AG04450 (cell line): ENCODE measurements around the gene UCP2. TPM values are rescaled to one million over a fixed set of nuclear protein-coding genes. Genes with fewer than 3 reads are reported as not detected.
"Not testable (repeated sequence)": the region's sequence is repeated elsewhere in the genome, so short reads cannot be mapped to it uniquely, and the experiment has no call there.

Experiments used
- CTCF ChIA-PET: fragments of 300-600, 350-600 bp; formaldehyde crosslinking; extraction: SDS; loops from one replicate; lab custom pipeline; 2022; ENCODE audit warnings: antibody characterized with exemption, inconsistent platforms; lab: Charles Lee
- POLR2A ChIA-PET: fragments of 350-600 bp; formaldehyde crosslinking; extraction: SDS; loops from one replicate; lab custom pipeline; 2021; ENCODE audit warnings: antibody characterized with exemption, inconsistent platforms; lab: Yijun Ruan, JAX
- DNase-seq: peaks from one replicate; pipeline ENCODE4 v3.0.0-alpha.2; 2011; ENCODE audit warnings: low read depth, low spot score
- H3K27ac ChIP-seq: one replicate; pipeline ENCODE4 v1.5.1; 2012; ENCODE audit warnings: low read depth, low read length, control low read depth
- H3K27me3 ChIP-seq: one replicate; pipeline ENCODE4 v1.6.0; 2012; ENCODE audit warnings: low read length; ENCODE audit not compliant: control insufficient read depth, insufficient read depth
- H3K4me3 ChIP-seq: 2 replicates; pipeline ENCODE4 v1.5.1; 2011; ENCODE audit warnings: mild to moderate bottlenecking, low read depth, low read length, control low read depth
- H3K9me3 ChIP-seq: 2 replicates; pipeline ENCODE4 v1.5.1; 2012; ENCODE audit warnings: low read length; ENCODE audit not compliant: control insufficient read depth, insufficient read depth
- polyA plus RNA-seq: library from polyadenylated mRNA; depleted of rRNA; stranded (reverse); fragments of >200 nt; gene quantifications from 2 replicates; pipeline ENCODE4 v1.2.3, GENCODE V29; 2011
- TF ChIP-seq, protein P1 (sequence below): IDR thresholded peaks from 2 replicates; pipeline ENCODE4 v1.5.1; 2011; ENCODE audit warnings: low read depth, low read length, control low read depth, inconsistent platforms

Gene UCP2
- polyA plus RNA-seq, 1 experiment = 4.7 TPM

DNA sequence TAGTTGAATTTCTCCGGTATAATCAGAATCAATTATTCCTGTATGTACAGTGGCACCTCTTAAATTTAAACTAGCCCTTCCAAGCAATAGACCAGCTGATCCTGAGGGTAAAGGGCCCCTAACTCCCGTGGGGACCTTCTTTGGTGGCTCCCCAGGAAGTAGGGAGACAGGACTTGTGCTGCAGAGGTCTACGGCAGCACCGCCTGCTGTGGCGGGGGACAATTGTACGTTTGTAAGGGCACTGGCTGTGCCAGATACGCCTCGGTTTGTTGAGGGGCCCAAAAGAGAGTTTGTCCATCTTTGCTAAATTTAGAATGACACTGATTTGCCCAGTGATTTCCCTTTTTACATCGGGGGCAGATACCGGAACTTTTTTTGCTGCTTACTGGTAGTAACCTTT, 37.7 kb downstream of the UCP2 start:
- ChIA-PET POLR2A (no interaction called here), CTCF (no interaction called here)
- DNase-seq = no peak
- peaks cover 12% of the 10 kb centered on the region for H3K9me3 ChIP-seq
- H3K27ac ChIP-seq = no peak overlapping the region
- TF ChIP-seq, protein P1, sequence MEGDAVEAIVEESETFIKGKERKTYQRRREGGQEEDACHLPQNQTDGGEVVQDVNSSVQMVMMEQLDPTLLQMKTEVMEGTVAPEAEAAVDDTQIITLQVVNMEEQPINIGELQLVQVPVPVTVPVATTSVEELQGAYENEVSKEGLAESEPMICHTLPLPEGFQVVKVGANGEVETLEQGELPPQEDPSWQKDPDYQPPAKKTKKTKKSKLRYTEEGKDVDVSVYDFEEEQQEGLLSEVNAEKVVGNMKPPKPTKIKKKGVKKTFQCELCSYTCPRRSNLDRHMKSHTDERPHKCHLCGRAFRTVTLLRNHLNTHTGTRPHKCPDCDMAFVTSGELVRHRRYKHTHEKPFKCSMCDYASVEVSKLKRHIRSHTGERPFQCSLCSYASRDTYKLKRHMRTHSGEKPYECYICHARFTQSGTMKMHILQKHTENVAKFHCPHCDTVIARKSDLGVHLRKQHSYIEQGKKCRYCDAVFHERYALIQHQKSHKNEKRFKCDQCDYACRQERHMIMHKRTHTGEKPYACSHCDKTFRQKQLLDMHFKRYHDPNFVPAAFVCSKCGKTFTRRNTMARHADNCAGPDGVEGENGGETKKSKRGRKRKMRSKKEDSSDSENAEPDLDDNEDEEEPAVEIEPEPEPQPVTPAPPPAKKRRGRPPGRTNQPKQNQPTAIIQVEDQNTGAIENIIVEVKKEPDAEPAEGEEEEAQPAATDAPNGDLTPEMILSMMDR = no peak
- no peak overlapping the region for H3K4me3 ChIP-seq
- H3K27me3 ChIP-seq = peaks cover 5% of the 10 kb centered on the region

DNA sequence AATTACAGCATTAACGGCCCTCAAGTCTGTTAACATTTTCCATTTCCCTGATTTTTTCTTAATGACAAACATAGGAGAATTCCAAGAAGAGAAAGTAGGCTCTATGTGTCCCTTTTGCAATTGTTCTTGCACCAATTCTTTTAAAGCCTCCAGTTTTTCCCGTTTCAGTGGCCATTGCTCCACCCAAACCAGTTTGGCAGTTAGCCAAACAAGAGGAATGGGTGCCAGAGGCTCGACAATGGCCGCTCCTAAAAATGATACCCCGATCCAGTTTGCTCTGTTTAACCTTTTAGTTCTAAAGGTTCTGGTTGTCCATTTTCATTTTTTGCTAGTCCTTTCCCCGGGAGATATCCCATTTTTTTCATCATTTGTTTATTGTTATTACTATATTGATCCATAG, 38.6 kb downstream of the UCP2 start:
- DNase-seq = no peak
- TF ChIP-seq, protein P1 = no peak
- Histone ChIP-seq H3K9me3 (peaks cover 14% of the 10 kb centered on the region), H3K27me3 (peaks cover 4% of the 10 kb centered on the region), H3K4me3 (no peak overlapping the region), H3K27ac (no peak overlapping the region)
- POLR2A ChIA-PET = no interaction called here
- CTCF ChIA-PET = no interaction called here

DNA sequence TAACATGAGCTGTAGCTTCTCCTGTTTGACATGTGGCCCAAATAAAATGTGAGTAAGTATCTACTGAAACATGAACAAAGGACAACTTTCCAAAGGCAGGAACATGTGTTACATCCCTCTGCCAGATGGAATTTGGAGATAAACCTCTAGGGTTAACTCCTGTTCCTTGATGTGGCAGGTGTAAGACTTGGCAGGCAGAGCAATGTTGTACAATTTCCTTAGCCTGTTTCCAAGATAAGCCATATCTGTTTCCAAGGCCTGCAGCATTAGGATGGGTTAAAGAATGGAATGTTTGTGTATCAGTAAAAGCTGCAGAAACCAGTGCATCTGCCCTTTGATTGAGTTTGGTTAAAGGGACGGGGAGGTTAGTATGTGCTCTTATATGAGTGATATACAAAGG, 40.6 kb downstream of the UCP2 start:
- CTCF ChIA-PET = no interaction called here
- TF ChIP-seq, protein P1 = no peak
- POLR2A ChIA-PET = no interaction called here

DNA sequence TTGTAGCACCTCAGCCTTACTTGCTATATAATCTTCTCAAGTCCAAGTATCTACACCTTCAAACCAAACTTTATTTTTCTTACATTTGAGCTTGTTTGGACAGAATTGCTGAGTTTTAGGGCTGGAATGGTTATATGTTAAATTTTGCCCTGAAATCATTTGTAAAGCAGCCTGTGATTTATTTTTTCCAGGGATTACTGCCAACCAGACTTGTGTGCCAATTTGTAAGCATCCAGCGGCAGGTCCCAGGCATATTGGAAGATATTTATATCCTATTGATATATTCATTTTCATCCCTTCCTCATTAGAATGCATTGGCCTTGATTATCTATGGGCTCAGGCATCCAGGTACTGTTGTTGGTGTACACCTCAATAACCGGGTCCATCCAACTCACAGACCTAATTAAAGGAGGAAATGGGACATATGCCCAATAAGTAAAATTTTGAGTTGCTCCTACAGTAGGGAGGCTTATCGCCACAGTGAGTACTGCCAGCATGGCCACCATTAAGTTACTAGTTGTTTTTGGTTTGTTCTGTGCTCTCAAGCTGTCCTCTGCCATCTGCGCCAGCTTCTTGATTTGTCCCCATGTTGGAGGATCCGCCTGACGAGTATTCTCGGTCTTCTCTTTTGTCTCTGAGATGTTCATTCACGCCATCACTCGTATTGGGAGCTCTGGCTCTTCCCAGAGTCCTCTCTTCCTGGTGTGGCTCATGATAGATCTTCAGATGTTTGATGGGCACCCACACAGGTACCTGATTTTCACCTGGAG, 41.7 kb downstream of the UCP2 start:
- ChIA-PET CTCF (interaction anchor here (1.4 kb wide), 1 partner anchor 10 kb away, joined by 7 read pairs; no protein-coding TSS in a partner anchor), POLR2A (no interaction called here)
- H3K4me3 ChIP-seq = no peak overlapping the region
- H3K27ac ChIP-seq = no peak overlapping the region
- TF ChIP-seq, protein P1 = no peak
- peaks cover 24% of the 10 kb centered on the region for H3K9me3 ChIP-seq
- H3K27me3 ChIP-seq = peaks cover 3% of the 10 kb centered on the region
- DNase-seq = no peak

More for the DNA sequence above, 40.6 kb downstream of the UCP2 start:
- DNase-seq = no peak
- Histone ChIP-seq H3K27ac (no peak overlapping the region), H3K4me3 (no peak overlapping the region), H3K27me3 (peaks cover 3% of the 10 kb centered on the region), H3K9me3 (peaks cover 26% of the 10 kb centered on the region)

DNA sequence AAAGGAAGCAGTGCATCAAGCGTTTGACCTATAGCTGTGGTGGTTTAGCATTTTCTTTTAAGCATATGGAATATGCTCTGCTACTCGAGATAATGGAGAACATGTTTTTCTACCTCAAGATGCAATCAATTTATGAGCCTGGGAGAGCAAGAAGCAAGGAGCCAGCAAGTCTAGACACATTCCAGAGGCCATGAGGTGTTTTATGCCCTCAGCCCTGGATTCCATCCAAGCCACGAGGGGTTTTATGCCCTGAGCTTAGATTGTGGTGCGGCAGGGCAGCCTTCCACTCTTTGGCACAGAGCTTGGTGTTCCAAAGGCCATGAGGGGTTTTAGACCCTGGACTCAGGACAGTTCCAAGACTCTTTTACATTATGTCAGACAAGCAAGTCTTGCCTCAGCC, 43.5 kb downstream of the UCP2 start:
- ChIA-PET CTCF (no interaction called here), POLR2A (no interaction called here)
- Histone ChIP-seq H3K4me3 (no peak overlapping the region), H3K27me3 (no peaks in the 10 kb centered on the region), H3K9me3 (peaks cover 24% of the 10 kb centered on the region), H3K27ac (no peak overlapping the region)
- TF ChIP-seq, protein P1 = no peak
- DNase-seq = no peak

DNA sequence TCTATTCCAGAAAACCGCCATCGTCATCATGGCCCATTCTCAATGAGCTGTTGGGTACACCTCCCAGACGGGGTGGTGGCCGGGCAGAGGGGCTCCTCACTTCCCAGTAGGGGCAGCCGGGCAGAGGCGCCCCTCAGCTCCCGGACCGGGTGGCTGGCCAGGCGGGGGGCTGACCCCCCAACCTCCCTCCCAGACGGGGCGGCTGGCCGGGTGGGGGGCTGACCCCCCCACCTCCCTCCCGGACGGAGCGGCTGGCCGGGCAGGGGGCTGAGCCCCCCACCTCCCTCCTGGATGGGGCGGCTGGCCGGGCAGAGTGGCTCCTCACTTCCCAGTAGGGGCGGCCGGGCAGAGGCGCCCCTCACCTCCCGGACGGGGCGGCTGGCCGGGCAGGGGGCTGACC, 46.6 kb downstream of the UCP2 start:
- POLR2A ChIA-PET, CTCF ChIA-PET, H3K27me3 ChIP-seq, DNase-seq, H3K4me3 ChIP-seq, H3K27ac ChIP-seq: not testable (repeated sequence)
- peaks cover 20% of the 10 kb centered on the region for H3K9me3 ChIP-seq
